OCI-LY3 (cell line): ENCODE results near the gene NCAM2.
"Not testable (repeated sequence)": the region's sequence is repeated elsewhere in the genome, so short reads cannot be mapped to it uniquely, and the experiment has no call there.

Source experiments
- H2AFZ ChIP-seq: fragments of 200-600, 300-600 bp; shearing (Covaris generic); 2 replicates; pipeline ENCODE4 v1.6.0; 2014; ENCODE audit warnings: antibody characterized with exemption, low read depth, low read length
- H3K27ac ChIP-seq: fragments of 200-600, 300-600 bp; sonication (generic); 2 replicates; pipeline ENCODE4 v1.5.1; 2014; ENCODE audit warnings: mild to moderate bottlenecking, low read length, moderate library complexity, mixed read lengths
- H3K27me3 ChIP-seq: fragments of 200-600, 300-600 bp; sonication (generic); 2 replicates; pipeline ENCODE4 v1.6.1; 2014; ENCODE audit warnings: low read depth, low read length, mixed read lengths
- H3K36me3 ChIP-seq: fragments of 200-600, 300-600 bp; sonication (generic); replicated peaks from 2 replicates; pipeline ENCODE3; 2014; ENCODE audit warnings: low read depth, low read length, mixed read lengths
- H3K4me1 ChIP-seq: fragments of 300-600, 200-600 bp; sonication (generic); 2 replicates; pipeline ENCODE4 v1.6.1; 2014; ENCODE audit warnings: low read length, mixed read lengths
- H3K4me2 ChIP-seq: fragments of 200-600, 300-600 bp; sonication (generic); 2 replicates; pipeline ENCODE4 v1.6.1; 2014; ENCODE audit warnings: low read length, mixed read lengths
- H3K4me3 ChIP-seq: fragments of 300-600, 200-600 bp; sonication (generic); 2 replicates; pipeline ENCODE4 v1.5.1; 2014; ENCODE audit warnings: antibody characterized with exemption, mild to moderate bottlenecking, low read length, moderate library complexity
- H3K79me2 ChIP-seq: fragments of 300-600, 200-600 bp; shearing (Covaris generic); 2 replicates; pipeline ENCODE4 v1.6.1; 2014; ENCODE audit warnings: mild to moderate bottlenecking, low read length, mixed read lengths
- H3K9ac ChIP-seq: fragments of 300-600, 200-600 bp; shearing (Covaris generic); 2 replicates; pipeline ENCODE4 v1.6.0; 2014; ENCODE audit warnings: mild to moderate bottlenecking, low read length, moderate library complexity
- H3K9me3 ChIP-seq: fragments of 200-600, 300-600 bp; shearing (Covaris generic); 2 replicates; pipeline ENCODE4 v1.6.1; 2014; ENCODE audit warnings: low read length, mixed read lengths; ENCODE audit not compliant: insufficient read depth
- H4K20me1 ChIP-seq: fragments of 200-600, 300-600 bp; sonication (generic); 2 replicates; pipeline ENCODE4 v1.6.1; 2016; ENCODE audit warnings: low read length, mixed read lengths; ENCODE audit not compliant: insufficient read depth
- EZH2phosphoT487 ChIP-seq: fragments of 200-600 bp; shearing (Covaris generic); IDR thresholded peaks from 2 replicates; pipeline ENCODE4 v1.6.1; 2018; ENCODE audit warnings: antibody characterized with exemption, mixed run types, low read depth
- TF ChIP-seq, protein P1 (sequence below): fragments of 200-600, 300-600 bp; sonication (generic); IDR thresholded peaks from 2 replicates; pipeline ENCODE4 v1.5.1; 2014; ENCODE audit warnings: antibody characterized with exemption, low read length, low read depth

NCAM2 gene

DNA sequence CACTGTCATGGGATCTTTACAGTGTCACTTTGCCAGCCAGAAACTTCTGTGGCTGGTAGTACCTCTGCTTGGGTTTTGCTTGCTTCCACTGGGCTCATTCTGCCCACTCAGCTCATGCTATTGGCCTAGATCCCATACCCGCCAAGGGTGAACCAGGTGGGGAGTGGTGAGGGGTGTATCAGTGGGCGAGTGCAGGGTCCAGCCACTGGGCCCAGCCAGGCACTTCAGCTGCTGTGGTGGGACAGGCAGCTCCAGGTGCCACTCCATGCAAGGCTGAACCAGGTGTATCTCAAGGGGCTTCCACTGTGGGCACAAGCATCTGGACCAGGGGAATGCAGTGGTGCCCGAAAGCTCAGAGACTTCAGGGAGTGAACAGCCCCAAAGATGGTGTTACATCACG lies 398.2 kb downstream of the NCAM2 start:
- Histone ChIP-seq H3K27me3 (no peaks in the 10 kb centered on the region), H3K9ac (no peak overlapping the region), H3K4me3 (no peak overlapping the region), H4K20me1 (no peaks in the 10 kb centered on the region), H3K27ac (no peak overlapping the region), H3K79me2 (no peaks in the 10 kb centered on the region), H3K4me1 (no peaks in the 10 kb centered on the region), H3K9me3 (no peaks in the 10 kb centered on the region; the same call in 1 of the 2 replicates), H3K36me3 (no peaks in the 10 kb centered on the region), H2AFZ (no peak overlapping the region), H3K4me2 (no peak overlapping the region)
- TF ChIP-seq, protein P1, sequence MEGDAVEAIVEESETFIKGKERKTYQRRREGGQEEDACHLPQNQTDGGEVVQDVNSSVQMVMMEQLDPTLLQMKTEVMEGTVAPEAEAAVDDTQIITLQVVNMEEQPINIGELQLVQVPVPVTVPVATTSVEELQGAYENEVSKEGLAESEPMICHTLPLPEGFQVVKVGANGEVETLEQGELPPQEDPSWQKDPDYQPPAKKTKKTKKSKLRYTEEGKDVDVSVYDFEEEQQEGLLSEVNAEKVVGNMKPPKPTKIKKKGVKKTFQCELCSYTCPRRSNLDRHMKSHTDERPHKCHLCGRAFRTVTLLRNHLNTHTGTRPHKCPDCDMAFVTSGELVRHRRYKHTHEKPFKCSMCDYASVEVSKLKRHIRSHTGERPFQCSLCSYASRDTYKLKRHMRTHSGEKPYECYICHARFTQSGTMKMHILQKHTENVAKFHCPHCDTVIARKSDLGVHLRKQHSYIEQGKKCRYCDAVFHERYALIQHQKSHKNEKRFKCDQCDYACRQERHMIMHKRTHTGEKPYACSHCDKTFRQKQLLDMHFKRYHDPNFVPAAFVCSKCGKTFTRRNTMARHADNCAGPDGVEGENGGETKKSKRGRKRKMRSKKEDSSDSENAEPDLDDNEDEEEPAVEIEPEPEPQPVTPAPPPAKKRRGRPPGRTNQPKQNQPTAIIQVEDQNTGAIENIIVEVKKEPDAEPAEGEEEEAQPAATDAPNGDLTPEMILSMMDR, result no peak
- no peak for TF ChIP-seq EZH2phosphoT487

DNA sequence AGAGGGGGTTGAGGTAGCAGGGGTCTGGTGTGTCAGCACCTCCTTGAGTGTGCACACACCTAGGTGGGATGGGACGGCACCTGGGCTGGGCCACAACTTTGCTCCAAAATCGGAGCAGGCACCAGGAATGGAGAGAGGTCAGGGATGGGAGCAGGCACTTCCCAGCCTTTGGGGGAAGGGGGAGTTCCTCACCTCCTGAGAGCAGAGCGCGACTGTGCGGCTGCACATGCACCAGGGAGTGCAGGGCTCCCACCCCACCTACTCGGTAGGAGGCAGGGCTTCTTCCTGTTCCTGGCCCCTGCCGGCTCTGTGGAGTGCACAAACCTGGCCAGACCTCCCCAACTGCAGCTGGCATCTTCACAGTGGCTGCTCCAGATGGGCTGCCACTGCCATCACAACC lies 399.3 kb downstream of the NCAM2 start:
- H3K27me3 ChIP-seq, result no peaks in the 10 kb centered on the region
- TF ChIP-seq, protein P1, result no peak
- TF ChIP-seq EZH2phosphoT487, result no peak
- no peaks in the 10 kb centered on the region for H3K36me3 ChIP-seq
- H3K9ac ChIP-seq, result no peak overlapping the region
- H2AFZ ChIP-seq, result no peak overlapping the region
- no peaks in the 10 kb centered on the region for H4K20me1 ChIP-seq
- no peaks in the 10 kb centered on the region for H3K79me2 ChIP-seq
- no peak overlapping the region for H3K27ac ChIP-seq
- no peak overlapping the region for H3K4me3 ChIP-seq
- H3K9me3 ChIP-seq, result no peaks in the 10 kb centered on the region; the same call in 1 of the 2 replicates
- H3K4me1 ChIP-seq, result no peaks in the 10 kb centered on the region
- no peak overlapping the region for H3K4me2 ChIP-seq

DNA sequence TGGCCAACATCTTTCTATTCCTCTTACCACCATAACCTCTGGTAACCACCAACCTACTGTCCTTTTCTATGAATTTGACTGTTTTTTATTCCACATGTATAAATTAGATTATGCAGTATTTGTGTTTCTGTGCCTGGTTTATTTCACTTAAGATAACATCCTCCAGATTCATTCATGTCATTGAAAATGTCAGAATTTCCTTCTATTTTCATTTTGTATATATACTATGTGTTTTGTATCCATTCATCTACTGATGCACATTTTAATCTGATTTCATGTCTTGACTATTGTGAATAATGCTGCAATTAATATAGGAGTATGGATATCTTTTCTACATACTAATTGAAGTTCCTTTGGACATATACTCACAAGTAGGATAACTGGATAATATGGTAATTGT lies 403.2 kb downstream of the NCAM2 start:
- no peaks in the 10 kb centered on the region for H3K27me3 ChIP-seq
- H3K4me3 ChIP-seq, result no peak overlapping the region
- peaks cover 4% of the 10 kb centered on the region; the same call in 1 of the 2 replicates for H3K4me1 ChIP-seq
- H3K79me2 ChIP-seq, result no peaks in the 10 kb centered on the region
- H3K9ac ChIP-seq, result no peak overlapping the region
- no peak overlapping the region for H3K4me2 ChIP-seq
- TF ChIP-seq, protein P1, result no peak
- TF ChIP-seq EZH2phosphoT487, result no peak
- H3K36me3 ChIP-seq, result peaks cover 3% of the 10 kb centered on the region
- no peak overlapping the region for H3K27ac ChIP-seq
- no peak overlapping the region for H2AFZ ChIP-seq
- no peaks in the 10 kb centered on the region; the same call in 1 of the 2 replicates for H3K9me3 ChIP-seq
- no peaks in the 10 kb centered on the region for H4K20me1 ChIP-seq

DNA sequence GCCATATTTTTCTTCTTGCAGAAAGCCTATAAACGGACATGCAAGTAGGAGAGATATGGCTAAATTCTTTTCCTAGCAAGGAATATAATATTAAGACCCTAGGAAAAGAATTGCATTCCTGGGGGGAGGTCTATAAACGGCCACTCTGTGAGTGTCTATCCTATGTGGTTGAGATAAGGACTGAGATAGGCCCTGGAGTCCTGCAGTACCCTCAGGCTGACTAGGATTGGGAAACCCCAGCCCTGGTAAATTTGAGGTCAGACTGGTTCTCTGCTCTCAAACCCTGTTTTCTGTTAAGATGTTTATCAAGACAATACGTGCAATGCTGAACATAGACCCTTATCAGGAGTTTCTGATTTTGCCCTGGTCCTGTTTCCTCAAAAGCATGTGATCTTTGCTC lies 404.0 kb downstream of the NCAM2 start:
- H3K36me3 ChIP-seq, H3K9me3 ChIP-seq, H3K27ac ChIP-seq, H2AFZ ChIP-seq, H3K4me3 ChIP-seq, H3K79me2 ChIP-seq, H3K4me1 ChIP-seq, H4K20me1 ChIP-seq, H3K4me2 ChIP-seq, H3K9ac ChIP-seq, H3K27me3 ChIP-seq: not testable (repeated sequence)

DNA sequence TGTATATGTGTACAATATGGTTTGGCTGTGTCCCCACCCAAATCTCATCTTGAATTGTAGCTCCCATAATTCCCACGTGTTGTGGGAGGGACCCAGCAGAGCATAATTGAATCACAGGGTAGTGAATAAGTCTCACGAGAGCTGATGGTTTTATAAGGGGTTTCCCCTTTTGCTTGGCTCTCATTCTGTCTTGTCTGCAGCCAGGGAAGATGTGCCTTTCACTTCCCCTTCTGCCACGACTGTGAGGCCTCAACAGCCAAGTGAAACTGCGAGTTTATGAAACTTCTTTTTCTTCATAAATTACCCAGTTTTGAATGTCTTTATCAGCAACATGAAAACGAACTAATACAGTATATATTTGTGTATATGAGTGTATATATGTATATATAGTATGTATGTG lies 406.1 kb downstream of the NCAM2 start:
- not testable (repeated sequence) for H2AFZ ChIP-seq, H4K20me1 ChIP-seq, H3K9ac ChIP-seq, H3K9me3 ChIP-seq, H3K36me3 ChIP-seq, H3K4me2 ChIP-seq, H3K27me3 ChIP-seq, H3K79me2 ChIP-seq, H3K4me1 ChIP-seq, H3K4me3 ChIP-seq
- H3K27ac ChIP-seq, result peak overlapping the region; percentile 51
